Stomach (tissue), 9 donors: ENCODE results near the gene EMC1. TPM values are rescaled to one million over a fixed set of nuclear protein-coding genes. Genes with fewer than 3 reads are reported as not detected.
"Not testable (repeated sequence)": the region's sequence is repeated elsewhere in the genome, so short reads cannot be mapped to it uniquely, and the experiment has no call there.

Source experiments
- DNase-seq, 2 donors: peaks; one replicate each; pipeline versions ENCODE4 v3.0.0 to v3.0.0-alpha.2; 2013 to 2019
- H3K27ac ChIP-seq, 5 donors: fragments of 200-600 bp in 4 of 5; sonication (generic) in 4 of 5; one replicate each; pipeline ENCODE4 v1.5.1; 2013 to 2019; ENCODE audit warnings: mild to moderate bottlenecking in 1 of 5, moderate library complexity in 1 of 5
- H3K27me3 ChIP-seq, 3 donors: fragments of 200-600 bp; sonication (generic); one replicate each; pipeline ENCODE4 v1.5.1; 2017 to 2019; ENCODE audit warnings: mixed run types in 1 of 3
- H3K36me3 ChIP-seq, 4 donors: fragments of 200-600 bp; sonication (generic); 1 replicate in 3 of 4; 2 replicates in 1 of 4; pipeline ENCODE4 v1.5.1; 2016 to 2019
- H3K4me1 ChIP-seq, 4 donors: fragments of 200-600 bp; sonication (generic); one replicate each; pipeline ENCODE4 v1.5.1; 2016 to 2019
- H3K4me3 ChIP-seq, 4 donors: fragments of 200-600 bp; sonication (generic) in 3 of 4; one replicate each; pipeline ENCODE4 v1.5.1; 2016 to 2019; ENCODE audit warnings: mild to moderate bottlenecking in 1 of 4
- H3K9me3 ChIP-seq, 4 donors: fragments of 200-600 bp; sonication (generic); one replicate each; pipeline ENCODE4 v1.5.1; 2016 to 2019
- EP300 ChIP-seq: sonication (generic); formaldehyde crosslinking; IDR thresholded peaks from one replicate; pipeline ENCODE4 v1.6.1; 2017; ENCODE audit warnings: antibody characterized with exemption
- POLR2A ChIP-seq, 4 donors: fragments of 450-650 bp; IDR thresholded peaks; one replicate each; pipeline ENCODE4 v1.6.1; 2016; ENCODE audit warnings: antibody characterized with exemption in 4 of 4, control low read depth in 2 of 4, mild to moderate bottlenecking in 1 of 4, moderate library complexity in 1 of 4
- POLR2AphosphoS5 ChIP-seq, 3 donors: sonication (generic); formaldehyde crosslinking; IDR thresholded peaks; one replicate each; pipeline ENCODE4 v1.6.1; 2016; ENCODE audit warnings: antibody characterized with exemption in 3 of 3
- WGBS, 5 donors: extraction: QIAGEN DNeasy Blood & Tissue Kit in 3 of 5; methylation state at CpG; one replicate each; pipeline versions ENCODE4 v1.1.5 to v1.1.7; 2013 to 2018; 5-methylcytosine and 5-hydroxymethylcytosine counted together
- intact Hi-C: fragments of 100-400 bp; cut with DNase I; formaldehyde crosslinking; loops from one replicate; pipeline ENCODE4 v1.15.1; 2023; ENCODE audit warnings: low total_unique reads
- polyA plus RNA-seq, 3 donors: library from polyadenylated mRNA; stranded (reverse); fragments of 200-250 nt; gene quantifications; one replicate each; pipeline ENCODE4 v1.2.3, GENCODE V29; 2013
- total RNA-seq, 5 donors: library from RNA; depleted of rRNA; stranded (reverse); fragments of >200 nt; gene quantifications; one replicate each; pipeline versions ENCODE4 v1.1.0 to v1.2.3, GENCODE V29; 2014 to 2016
- TF ChIP-seq, protein P1 (sequence below), 7 experiments: fragments of 450-650 bp in 4 of 7; fragments of 200-600 bp in 3 of 7; sonication (generic) in 3 of 7; IDR thresholded peaks; one replicate each; pipeline ENCODE4 v1.5.1; 2016 to 2019; ENCODE audit warnings: antibody characterized with exemption in 7 of 7, control low read depth in 2 of 7, mild to moderate bottlenecking in 1 of 7
- donor health status: healthy with polysubstance abuse.
- donor health status: Bipolar disorder and iron deficiency.
- donor health status: healthy.

EMC1 gene
- total and polyA plus RNA-seq, 8 donors, result 4.5 to 94.1 (median 34.4) TPM

DNA sequence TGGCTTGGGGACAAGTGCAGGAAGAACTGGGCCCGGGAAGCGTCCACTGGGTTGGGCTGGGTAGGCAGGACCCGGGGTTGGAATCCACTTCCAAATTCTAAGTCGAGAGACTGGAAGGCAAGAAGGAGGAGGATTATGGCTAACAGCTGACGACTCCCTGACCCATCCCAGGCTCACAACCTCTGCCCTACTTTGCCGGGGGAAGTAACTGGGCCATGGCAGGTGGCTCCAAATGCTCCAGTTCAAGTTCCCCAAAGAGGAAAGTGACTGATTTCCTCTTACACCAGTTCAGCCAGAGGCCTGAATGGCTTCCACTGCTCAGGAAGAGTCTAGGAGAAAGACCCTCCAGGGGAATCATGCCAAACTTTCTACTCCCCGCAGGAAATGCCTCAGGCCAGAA lies 11.4 kb downstream of the EMC1 start:
- no peak for TF ChIP-seq POLR2A (IDR thresholded peaks at IDR 0.05)
- no peak for TF ChIP-seq POLR2AphosphoS5 (IDR thresholded peaks at IDR 0.05)
- TF ChIP-seq, protein P1, sequence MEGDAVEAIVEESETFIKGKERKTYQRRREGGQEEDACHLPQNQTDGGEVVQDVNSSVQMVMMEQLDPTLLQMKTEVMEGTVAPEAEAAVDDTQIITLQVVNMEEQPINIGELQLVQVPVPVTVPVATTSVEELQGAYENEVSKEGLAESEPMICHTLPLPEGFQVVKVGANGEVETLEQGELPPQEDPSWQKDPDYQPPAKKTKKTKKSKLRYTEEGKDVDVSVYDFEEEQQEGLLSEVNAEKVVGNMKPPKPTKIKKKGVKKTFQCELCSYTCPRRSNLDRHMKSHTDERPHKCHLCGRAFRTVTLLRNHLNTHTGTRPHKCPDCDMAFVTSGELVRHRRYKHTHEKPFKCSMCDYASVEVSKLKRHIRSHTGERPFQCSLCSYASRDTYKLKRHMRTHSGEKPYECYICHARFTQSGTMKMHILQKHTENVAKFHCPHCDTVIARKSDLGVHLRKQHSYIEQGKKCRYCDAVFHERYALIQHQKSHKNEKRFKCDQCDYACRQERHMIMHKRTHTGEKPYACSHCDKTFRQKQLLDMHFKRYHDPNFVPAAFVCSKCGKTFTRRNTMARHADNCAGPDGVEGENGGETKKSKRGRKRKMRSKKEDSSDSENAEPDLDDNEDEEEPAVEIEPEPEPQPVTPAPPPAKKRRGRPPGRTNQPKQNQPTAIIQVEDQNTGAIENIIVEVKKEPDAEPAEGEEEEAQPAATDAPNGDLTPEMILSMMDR (IDR thresholded peaks at IDR 0.05), result no peak
- no peak for TF ChIP-seq EP300
- DNase-seq, result no peak
- Histone ChIP-seq H3K36me3 (peaks cover 77 to 99% (median 98%) of the 10 kb centered on the region in 4 donors), H3K27ac (no peak overlapping the region), H3K27me3 (no peaks in the 10 kb centered on the region), H3K9me3 (no peaks in the 10 kb centered on the region), H3K4me3 (no peak overlapping the region), H3K4me1 (peaks cover 0 to 9% (median 4%) of the 10 kb centered on the region in 4 donors)
- intact Hi-C loops, result no loop called here
- 88 to 95% (median 91%) methylated on average over 7 of the region's 7 CpGs for WGBS, 5 donors

DNA sequence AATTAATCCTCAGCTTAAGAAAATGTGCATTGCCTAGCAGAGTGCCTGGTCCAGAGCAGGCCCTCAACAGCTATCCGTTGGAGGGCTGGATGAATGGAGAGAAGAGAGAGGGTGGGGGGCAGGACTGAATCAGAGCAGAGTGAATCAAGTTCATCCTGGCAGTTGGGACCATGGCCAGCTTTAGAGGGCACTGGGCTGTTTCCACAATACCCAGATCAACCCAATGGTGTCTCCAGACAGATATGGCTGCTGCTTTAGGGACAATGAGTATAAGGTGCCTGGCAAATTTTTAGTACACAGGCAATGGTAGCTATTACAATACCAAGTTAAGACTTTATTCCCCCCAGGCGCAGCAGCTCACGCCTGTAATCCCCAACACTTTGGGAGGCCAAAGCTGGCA lies 17.1 kb downstream of the EMC1 start:
- no peak for TF ChIP-seq EP300
- no peak for TF ChIP-seq POLR2A (IDR thresholded peaks at IDR 0.05)
- no peak for TF ChIP-seq POLR2AphosphoS5 (IDR thresholded peaks at IDR 0.05)
- TF ChIP-seq, protein P1 (IDR thresholded peaks at IDR 0.05), result no peak
- Histone ChIP-seq H3K9me3 (no peaks in the 10 kb centered on the region), H3K4me1 (peaks cover 19 to 31% (median 22%) of the 10 kb centered on the region in 4 donors), H3K27ac (peak overlapping the region in 1 of 5 donors; percentile 20), H3K36me3 (peaks cover 55 to 100% (median 100%) of the 10 kb centered on the region in 4 donors), H3K27me3 (no peaks in the 10 kb centered on the region), H3K4me3 (no peak overlapping the region)
- intact Hi-C loops, result no loop called here
- 94 to 99% (median 95%) methylated on average over 3 of the region's 3 CpGs for WGBS, 5 donors
- DNase-seq, result no peak

DNA sequence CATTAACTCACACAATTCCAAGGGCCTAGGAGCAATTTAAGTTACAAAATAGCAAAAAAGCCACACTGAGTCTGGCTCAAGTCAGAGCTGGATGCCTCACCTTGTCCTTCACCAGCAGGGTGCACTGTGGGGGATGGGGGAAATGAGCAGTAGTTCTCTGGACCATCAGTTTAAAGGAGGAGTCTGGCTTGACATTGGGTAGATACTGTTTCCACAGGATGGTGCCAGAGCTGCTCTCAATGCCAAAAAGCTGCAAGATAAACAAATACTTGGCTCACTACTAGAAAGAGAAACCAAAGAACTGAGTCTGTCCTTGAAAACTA lies 18.8 kb downstream of the EMC1 start:
- TF ChIP-seq, protein P1 (IDR thresholded peaks at IDR 0.05), result no peak
- no peak for TF ChIP-seq POLR2A (IDR thresholded peaks at IDR 0.05)
- TF ChIP-seq EP300, result no peak
- TF ChIP-seq POLR2AphosphoS5 (IDR thresholded peaks at IDR 0.05), result no peak
- Histone ChIP-seq H3K36me3 (peaks cover 37 to 100% (median 98%) of the 10 kb centered on the region in 4 donors), H3K9me3 (no peaks in the 10 kb centered on the region), H3K4me1 (peaks cover 19 to 35% (median 22%) of the 10 kb centered on the region in 4 donors), H3K4me3 (no peak overlapping the region), H3K27me3 (no peaks in the 10 kb centered on the region), H3K27ac (peak overlapping the region in 4 of 5 donors; percentile 64 to 85 (median 68))
- intact Hi-C loops, result no loop called here
- peak in 1 of 2 donors; percentile 32 for DNase-seq

DNA sequence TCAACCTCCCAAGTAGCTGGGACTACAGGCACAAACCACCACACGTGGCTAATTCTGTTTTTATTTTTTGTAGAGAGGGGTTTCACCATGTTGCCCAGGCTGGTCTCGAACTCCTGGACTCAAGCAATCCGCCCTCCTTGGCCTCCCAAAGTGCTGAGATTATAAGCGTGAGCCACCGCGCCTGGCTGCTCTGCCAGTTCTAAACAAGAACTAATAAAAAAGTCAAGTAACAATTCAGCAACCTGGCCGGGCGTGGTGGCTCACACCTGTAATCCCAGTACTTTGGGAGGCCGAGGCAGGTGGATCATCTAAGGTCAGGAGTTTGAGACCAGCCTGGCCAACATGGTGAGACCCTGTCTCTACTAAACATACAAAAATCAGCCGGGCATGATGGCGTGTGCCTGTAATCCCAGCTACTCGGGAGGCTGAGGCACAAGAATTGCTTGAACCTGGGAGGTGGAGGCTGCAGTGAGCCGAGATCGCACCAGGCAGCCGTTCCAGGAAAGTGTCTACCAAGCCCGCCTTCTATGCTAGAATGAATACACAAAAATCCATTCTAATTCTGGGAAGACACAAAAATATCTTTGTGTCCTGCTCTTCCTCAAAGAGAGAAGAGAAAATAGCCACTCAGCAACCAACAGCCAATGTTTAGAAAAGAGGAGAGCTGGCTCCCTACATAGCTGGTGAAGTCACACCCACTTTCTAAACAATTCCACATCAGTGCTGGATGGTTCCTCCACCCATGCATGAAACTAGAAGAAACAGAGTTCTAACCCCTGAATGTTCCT lies 19.4 kb downstream of the EMC1 start:
- peak in 1 of 2 donors; percentile 57 for DNase-seq
- WGBS, 5 donors, result 82 to 93% (median 89%) methylated on average over 16 of the region's 16 CpGs
- H3K4me3 ChIP-seq, H3K27me3 ChIP-seq, intact Hi-C loops, H3K9me3 ChIP-seq: not testable (repeated sequence)
- Histone ChIP-seq H3K4me1 (peaks cover 19 to 35% (median 22%) of the 10 kb centered on the region in 4 donors), H3K36me3 (peaks cover 35 to 100% (median 98%) of the 10 kb centered on the region in 4 donors), H3K27ac (peak overlapping the region in 4 of 5 donors; percentile 64 to 85 (median 68))

DNA sequence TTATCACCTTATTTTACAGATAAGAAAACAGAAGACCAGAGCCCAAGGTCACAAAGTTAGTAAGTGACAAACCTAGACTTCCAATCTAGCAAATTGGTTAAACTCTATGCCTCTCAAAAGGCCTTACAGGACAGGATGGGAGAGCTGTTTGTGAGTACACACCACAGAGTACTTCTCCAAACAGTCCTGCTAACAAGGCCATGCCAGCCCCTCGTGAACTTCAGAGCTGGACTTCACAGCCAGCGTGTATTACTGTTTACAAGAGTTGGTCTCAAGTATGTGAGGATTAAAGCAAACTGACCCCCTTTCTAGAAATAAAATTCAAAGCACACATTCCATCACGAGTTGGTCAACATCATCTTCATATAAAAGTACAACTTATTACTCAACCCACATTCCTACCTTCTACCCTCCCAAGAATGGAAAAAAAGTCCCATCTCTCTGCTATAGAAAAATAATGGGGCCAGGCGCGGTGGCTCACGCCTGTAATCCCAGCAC lies 21.4 kb downstream of the EMC1 start:
- DNase-seq, result no peak
- TF ChIP-seq, protein P1 (IDR thresholded peaks at IDR 0.05), result no peak
- TF ChIP-seq POLR2AphosphoS5 (IDR thresholded peaks at IDR 0.05) (no peak), POLR2A (IDR thresholded peaks at IDR 0.05) (no peak), EP300 (no peak)
- no peak overlapping the region for H3K4me3 ChIP-seq
- H3K4me1 ChIP-seq, result peaks cover 19 to 35% (median 22%) of the 10 kb centered on the region in 4 donors
- intact Hi-C loops, result no loop called here
- peaks cover 39 to 100% (median 98%) of the 10 kb centered on the region in 4 donors for H3K36me3 ChIP-seq
- H3K27ac ChIP-seq, result no peak overlapping the region
- no peaks in the 10 kb centered on the region for H3K9me3 ChIP-seq
- WGBS, 5 donors, result 82 to 88% (median 86%) methylated on average over 6 of the region's 6 CpGs
- no peaks in the 10 kb centered on the region for H3K27me3 ChIP-seq
